BJ (cell line): Measurements from ENCODE around the gene EFCAB13. TPM values are rescaled to one million over a fixed set of nuclear protein-coding genes. Genes with fewer than 3 reads are reported as not detected.

ENCODE experiments used
- CTCF ChIA-PET: fragments of 350-600 bp; formaldehyde crosslinking; extraction: SDS; loops from one replicate; lab custom pipeline; 2021; ENCODE audit warnings: antibody characterized with exemption, inconsistent platforms; lab: Yijun Ruan, JAX
- POLR2A ChIA-PET: fragments of 300-600 bp; sonication (Branson Sonifier 250); formaldehyde crosslinking; extraction: SDS; loops from one replicate; lab custom pipeline; 2021; ENCODE audit warnings: antibody characterized with exemption; lab: Charles Lee
- DNase-seq: peaks from one replicate; pipeline ENCODE4 v3.0.0-alpha.2; 2011; ENCODE audit warnings: low read depth
- H3K27me3 ChIP-seq: 2 replicates; pipeline ENCODE4 v1.6.0; 2011; ENCODE audit warnings: low read length; ENCODE audit not compliant: control insufficient read depth, insufficient read depth
- H3K36me3 ChIP-seq: 2 replicates; pipeline ENCODE4 v1.5.1; 2011; ENCODE audit warnings: low read length; ENCODE audit not compliant: control insufficient read depth, insufficient read depth
- H3K4me3 ChIP-seq: 2 replicates; pipeline ENCODE4 v1.5.1; 2011; ENCODE audit warnings: low read depth, mild to moderate bottlenecking, control low read depth, low read length
- polyA plus RNA-seq: library from polyadenylated mRNA; depleted of rRNA; stranded (reverse); fragments of >200 nt; gene quantifications from 2 replicates; pipeline ENCODE4 v1.2.3, GENCODE V29; 2011
- TF ChIP-seq, protein P1 (sequence below): IDR thresholded peaks from 2 replicates; pipeline ENCODE4 v1.5.1; 2011; ENCODE audit warnings: low read depth, mild to moderate bottlenecking, control low read depth, inconsistent platforms, low read length, moderate library complexity; ENCODE audit not compliant: insufficient read depth

The EFCAB13 gene
- polyA plus RNA-seq, 1 experiment: 0.22 TPM

- no peaks in the 10 kb centered on the region for H3K27me3 ChIP-seq
- H3K4me3 ChIP-seq: no peak overlapping the region
- TF ChIP-seq, protein P1, sequence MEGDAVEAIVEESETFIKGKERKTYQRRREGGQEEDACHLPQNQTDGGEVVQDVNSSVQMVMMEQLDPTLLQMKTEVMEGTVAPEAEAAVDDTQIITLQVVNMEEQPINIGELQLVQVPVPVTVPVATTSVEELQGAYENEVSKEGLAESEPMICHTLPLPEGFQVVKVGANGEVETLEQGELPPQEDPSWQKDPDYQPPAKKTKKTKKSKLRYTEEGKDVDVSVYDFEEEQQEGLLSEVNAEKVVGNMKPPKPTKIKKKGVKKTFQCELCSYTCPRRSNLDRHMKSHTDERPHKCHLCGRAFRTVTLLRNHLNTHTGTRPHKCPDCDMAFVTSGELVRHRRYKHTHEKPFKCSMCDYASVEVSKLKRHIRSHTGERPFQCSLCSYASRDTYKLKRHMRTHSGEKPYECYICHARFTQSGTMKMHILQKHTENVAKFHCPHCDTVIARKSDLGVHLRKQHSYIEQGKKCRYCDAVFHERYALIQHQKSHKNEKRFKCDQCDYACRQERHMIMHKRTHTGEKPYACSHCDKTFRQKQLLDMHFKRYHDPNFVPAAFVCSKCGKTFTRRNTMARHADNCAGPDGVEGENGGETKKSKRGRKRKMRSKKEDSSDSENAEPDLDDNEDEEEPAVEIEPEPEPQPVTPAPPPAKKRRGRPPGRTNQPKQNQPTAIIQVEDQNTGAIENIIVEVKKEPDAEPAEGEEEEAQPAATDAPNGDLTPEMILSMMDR: no peak
- ChIA-PET CTCF (no interaction called here), POLR2A (no interaction called here)
- no peaks in the 10 kb centered on the region for H3K36me3 ChIP-seq
- DNase-seq: no peak
Observed at GRCh38 chr17:47299239-47299910, 24.4 kb upstream of the EFCAB13 start.

DNA sequence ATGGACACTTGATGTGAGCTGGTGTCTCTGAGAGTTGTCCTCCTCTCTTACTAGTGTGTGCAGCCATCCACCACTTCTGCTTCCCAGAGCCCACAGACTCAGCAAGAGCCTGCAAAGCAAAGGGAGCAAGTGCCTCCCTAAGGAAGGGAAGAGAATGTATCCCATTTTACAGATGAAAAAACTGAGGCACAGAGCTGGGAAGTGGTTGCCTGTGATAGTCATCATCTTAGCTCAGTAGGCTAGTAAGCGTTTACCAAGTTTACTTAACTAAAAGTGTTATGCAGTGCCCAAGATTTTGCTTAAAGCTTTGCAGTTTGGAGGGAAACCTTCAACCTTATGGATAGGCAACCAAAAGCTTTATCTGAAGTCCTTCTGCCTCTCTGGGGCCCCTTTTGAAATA is 23.0 kb upstream of the EFCAB13 start:
- TF ChIP-seq, protein P1: no peak
- Histone ChIP-seq H3K36me3 (no peaks in the 10 kb centered on the region), H3K4me3 (no peak overlapping the region), H3K27me3 (no peaks in the 10 kb centered on the region)
- ChIA-PET CTCF (interaction anchor here (1.5 kb wide), 1 partner anchor 71 kb away, joined by 4 read pairs; no protein-coding TSS in a partner anchor), POLR2A (no interaction called here)
- DNase-seq: no peak

DNA sequence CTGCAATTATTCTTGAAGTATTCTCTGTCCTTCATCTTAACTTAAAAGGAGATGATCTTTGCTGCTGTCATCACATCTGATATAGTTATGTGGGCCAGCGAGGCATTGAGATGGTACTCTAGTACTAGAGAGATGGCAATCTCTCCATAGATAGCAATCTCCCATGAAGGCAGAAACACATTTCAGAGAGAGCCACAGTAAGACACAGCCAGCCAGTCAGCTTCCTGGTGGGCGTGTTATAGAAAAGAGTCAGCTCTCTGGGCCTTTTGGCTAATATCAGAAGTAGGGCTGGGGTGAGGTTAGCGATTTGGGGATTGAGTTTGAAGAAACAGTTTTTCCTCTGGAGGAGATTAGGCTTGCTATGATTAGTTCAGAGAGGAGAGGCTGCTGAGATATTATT is 22.6 kb upstream of the EFCAB13 start:
- CTCF ChIA-PET: interaction anchor here (1.5 kb wide), 1 partner anchor 71 kb away, joined by 4 read pairs; no protein-coding TSS in a partner anchor
- no peak for DNase-seq
- no peak overlapping the region for H3K4me3 ChIP-seq
- H3K27me3 ChIP-seq: no peaks in the 10 kb centered on the region
- POLR2A ChIA-PET: no interaction called here
- H3K36me3 ChIP-seq: no peaks in the 10 kb centered on the region
- TF ChIP-seq, protein P1: no peak

- CTCF ChIA-PET: interaction anchor here (1.5 kb wide), 1 partner anchor 72 kb away, joined by 4 read pairs; no protein-coding TSS in a partner anchor
- DNase-seq: no peak
- TF ChIP-seq, protein P1: no peak
- no peaks in the 10 kb centered on the region for H3K36me3 ChIP-seq
- no peaks in the 10 kb centered on the region for H3K27me3 ChIP-seq
- H3K4me3 ChIP-seq: no peak overlapping the region
- POLR2A ChIA-PET: no interaction called here
Observed at GRCh38 chr17:47301831-47302230, 21.9 kb upstream of the EFCAB13 start.

- Histone ChIP-seq H3K4me3 (no peak overlapping the region), H3K36me3 (no peaks in the 10 kb centered on the region), H3K27me3 (no peaks in the 10 kb centered on the region)
- POLR2A ChIA-PET: no interaction called here
- CTCF ChIA-PET: interaction anchor here (1.2 to 2.5 kb wide), 2 partner anchors 12 to 29 kb away, joined by 3 to 13 read pairs; no protein-coding TSS in a partner anchor
- DNase-seq: no peak
- TF ChIP-seq, protein P1: no peak
Observed at GRCh38 chr17:47304186-47304585, 19.6 kb upstream of the EFCAB13 start.
